TTC549 (cell line): ENCODE results near the gene AKR1C2.
"Not testable (repeated sequence)": the region's sequence is repeated elsewhere in the genome, so short reads cannot be mapped to it uniquely, and the experiment has no call there.

Experiments
- FAIRE-seq: peaks from 2 replicates; lab custom pipeline; 2012; peaks lifted over from hg19 to GRCh38; lab: Jason Lieb, UNC

The AKR1C2 gene

GRCh38 chr10:5023177-5023805 lies 19.6 kb upstream of the AKR1C2 start:
- no peak for FAIRE-seq

DNA sequence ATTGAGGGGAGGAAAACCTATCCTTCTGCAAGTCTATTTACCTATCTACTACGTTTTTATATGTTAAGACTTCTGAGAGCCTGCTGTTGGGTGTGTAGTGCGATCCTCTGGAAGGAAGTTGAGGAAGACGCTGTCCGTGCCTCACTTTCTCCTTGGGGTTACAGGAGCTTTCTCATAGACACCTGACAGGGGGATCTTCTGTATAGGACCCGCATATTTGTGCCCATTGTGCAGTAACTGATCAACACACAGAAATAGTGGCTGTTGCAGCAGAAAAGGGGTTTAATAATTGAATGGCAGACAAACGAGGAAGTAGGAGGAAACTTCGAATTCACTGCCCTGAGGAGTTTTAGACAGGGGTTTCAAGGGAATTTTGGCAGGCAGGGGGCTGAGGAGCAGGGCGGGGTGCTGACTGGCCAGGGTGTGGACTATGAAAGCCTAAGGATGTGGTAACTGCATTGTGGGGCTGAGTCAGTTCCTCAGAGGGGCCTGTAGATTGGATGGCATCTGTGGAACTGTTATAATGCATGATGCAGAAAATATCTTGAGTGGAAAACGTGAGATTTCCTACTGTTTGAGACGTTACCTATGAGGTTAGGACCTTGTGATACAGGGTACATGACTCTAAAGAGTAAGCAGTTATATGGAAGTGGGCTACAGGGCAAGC lies 18.1 kb upstream of the AKR1C2 start:
- FAIRE-seq = not testable (repeated sequence)

- FAIRE-seq = not testable (repeated sequence)
Measured at GRCh38 chr10:5019770-5020612, 16.3 kb upstream of the AKR1C2 start.

DNA sequence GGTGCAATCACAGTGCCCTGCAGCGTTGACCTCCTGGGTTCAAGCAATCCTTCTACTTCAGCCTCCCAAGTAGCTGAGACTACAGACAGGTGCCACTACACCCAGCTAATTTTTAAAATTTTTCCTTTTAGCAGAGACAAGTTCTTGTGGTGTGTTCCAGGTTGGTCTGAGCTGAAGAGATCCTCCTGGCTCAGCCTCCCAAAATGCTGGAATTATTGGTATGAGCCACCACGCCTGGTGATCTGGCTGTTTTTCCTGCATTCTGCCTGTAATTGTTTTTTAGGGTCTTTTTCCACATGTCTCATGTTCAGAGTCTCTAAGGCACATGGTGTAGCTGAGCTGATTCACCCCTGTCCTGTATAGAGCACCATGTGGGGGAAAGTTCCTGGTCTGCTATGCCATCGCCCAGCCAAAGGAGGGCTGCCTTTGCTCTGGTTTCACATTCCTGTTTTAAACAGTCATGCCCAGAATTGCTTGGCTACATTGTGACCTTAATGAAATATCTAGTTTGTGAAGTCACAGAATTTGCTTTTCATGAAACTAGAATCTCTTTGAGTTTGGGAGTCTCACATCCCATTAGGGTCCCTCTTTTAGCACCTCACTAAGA lies 15.1 kb upstream of the AKR1C2 start:
- not testable (repeated sequence) for FAIRE-seq

DNA sequence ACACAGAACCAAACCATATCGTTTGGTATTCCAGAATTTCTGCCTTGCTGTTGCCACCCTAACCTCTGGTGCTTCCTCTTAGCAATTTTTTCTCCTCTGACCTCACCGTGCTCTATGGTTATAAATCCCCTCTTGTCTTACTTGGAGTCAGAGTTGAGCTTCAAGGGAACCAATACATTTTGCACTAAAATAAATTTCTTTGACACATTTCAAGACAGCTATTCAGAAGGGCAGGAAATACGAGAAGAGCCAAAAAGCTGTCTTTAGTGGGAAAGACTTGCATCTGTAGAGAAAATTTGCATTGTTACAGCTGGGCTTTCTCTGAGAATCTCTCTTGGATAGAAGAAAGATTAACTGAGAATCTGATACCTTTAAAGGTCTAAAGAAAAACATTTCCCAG lies 14.5 kb upstream of the AKR1C2 start:
- no peak for FAIRE-seq

- FAIRE-seq = no peak
Measured at GRCh38 chr10:5014936-5015335, 11.3 kb upstream of the AKR1C2 start.

DNA sequence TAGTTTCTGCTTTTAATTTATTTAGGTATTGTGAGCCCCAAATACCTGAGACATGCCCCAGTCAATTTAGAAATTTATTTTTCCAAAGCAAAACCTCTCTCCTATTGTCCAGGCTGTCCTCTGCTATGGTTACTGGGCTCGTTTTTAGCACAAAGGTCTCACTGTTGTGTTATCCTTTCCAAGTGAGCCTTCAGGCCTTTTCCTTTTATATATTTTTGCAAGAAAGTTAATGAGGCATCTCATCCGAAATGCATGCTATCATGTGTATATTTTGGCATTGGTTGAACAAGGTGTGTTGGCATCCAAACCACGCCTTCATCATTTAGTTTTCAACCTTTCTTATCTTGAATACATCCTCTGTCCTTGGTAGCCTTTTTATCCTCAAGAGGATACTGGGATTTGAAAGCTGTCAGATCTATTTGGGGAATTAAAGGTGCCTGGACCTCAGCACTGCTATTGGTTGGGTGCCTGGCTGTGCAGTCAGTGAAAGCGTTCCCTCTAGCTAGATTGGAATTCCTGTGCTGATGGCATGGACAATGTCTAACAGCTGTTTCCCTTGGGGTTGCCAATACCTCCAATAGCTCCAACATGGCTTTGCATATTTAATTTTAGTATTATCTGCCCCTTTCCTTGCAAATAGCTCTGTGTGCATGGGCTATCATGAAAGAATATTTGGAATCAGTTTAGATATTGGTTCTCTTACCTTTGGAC lies 10.7 kb upstream of the AKR1C2 start:
- FAIRE-seq = not testable (repeated sequence)

GRCh38 chr10:5013385-5013784 lies 9.7 kb upstream of the AKR1C2 start:
- no peak for FAIRE-seq

GRCh38 chr10:5012595-5012994 lies 8.9 kb upstream of the AKR1C2 start:
- FAIRE-seq = no peak

DNA sequence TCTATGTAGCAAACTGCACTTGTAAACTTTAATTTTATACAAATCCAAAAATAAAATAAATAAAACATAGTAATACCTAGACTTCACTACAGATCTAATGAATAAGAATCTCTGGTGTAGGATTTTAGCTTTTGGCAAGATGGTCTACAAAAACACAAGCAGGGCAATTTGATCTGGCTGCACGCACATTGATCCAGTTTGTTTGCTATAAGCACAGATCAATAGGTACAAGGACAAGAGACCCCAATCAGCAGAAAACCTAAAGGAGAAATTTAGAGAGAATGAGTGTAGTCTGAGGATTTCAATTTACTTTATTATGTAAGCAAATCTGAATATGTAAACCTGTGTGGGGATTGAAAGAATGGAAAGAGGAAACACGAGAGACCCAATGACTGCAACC lies 7.7 kb upstream of the AKR1C2 start:
- not testable (repeated sequence) for FAIRE-seq

DNA sequence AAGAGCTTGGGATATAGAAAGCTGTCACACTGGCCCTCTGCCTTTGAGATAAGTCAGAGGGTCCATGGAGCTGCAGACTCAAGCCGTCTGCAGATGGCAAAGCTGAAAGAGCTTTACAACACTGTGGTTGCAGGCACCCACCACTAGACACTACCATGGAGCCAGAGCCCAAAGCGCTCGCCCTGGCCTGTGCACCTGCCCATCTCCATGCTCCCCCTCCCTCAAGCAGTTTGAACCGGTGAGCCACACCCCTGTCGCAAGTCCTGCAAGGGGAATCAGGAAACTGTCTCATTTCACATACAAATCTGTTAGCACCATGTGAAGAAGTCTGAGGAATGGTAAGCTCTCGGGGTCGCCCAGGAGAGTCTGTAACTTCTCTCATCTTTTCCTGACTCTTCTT lies 6.4 kb upstream of the AKR1C2 start:
- not testable (repeated sequence) for FAIRE-seq

- not testable (repeated sequence) for FAIRE-seq
Measured at GRCh38 chr10:5008857-5009548, 5.3 kb upstream of the AKR1C2 start.

DNA sequence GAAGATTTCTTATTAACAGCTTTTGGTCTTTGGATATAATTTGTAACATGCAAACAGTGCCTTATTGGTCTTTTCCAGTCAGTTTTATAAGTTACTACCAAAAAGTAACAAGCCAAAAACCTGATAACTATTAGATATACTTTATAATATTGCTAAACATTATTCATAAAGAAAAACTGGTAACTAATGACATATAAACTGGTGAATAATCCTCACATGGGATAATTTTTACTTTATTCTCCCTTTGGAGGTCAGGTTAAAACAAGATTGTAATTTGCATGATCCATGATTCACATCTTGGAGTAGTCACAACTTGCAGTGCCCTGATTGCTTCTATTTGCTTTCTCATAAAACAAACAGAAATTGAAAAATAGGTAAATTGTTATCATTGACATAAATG lies 844 bp upstream of the AKR1C2 start:
- FAIRE-seq = not testable (repeated sequence)

DNA sequence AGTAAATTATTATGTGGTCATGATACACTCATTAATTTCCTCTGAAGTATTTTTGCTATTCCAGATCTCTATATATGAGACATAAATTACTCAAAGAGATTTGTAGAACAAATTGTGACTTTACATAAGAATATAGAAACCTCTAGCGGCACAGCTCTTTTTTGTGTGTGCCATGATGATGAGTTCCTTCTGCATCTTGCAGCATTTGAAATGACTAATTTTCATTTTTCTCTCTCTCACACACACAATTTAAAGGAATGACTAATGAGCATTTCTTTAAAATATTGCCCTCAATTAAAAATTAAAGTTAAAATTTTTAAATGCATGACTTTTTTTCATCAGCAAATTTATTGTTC lies 351 bp upstream of the AKR1C2 start:
- not testable (repeated sequence) for FAIRE-seq

- no peak for FAIRE-seq
Measured at GRCh38 chr10:5002013-5002727, 1.5 kb downstream of the AKR1C2 start.

- no peak for FAIRE-seq
Measured at GRCh38 chr10:4998671-4999070, 5.0 kb downstream of the AKR1C2 start.

DNA sequence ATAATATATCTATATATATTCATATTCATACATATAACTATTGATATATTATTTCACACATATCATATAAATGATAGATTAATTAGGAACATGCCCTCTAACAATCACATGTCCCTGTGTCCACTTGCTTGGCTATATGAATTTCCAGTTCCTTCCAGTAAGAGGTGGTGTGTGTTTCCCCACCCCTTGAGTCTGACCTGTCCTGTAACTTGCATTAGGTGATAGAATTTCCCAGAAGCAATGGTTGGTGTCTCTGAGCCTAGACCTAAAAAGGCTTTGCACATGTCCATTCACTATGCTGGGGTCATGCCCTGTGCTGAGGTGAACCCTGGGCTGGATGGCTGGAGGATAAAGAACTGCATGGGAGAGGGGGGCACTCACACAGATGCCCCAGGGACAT lies 9.4 kb downstream of the AKR1C2 start:
- not testable (repeated sequence) for FAIRE-seq

DNA sequence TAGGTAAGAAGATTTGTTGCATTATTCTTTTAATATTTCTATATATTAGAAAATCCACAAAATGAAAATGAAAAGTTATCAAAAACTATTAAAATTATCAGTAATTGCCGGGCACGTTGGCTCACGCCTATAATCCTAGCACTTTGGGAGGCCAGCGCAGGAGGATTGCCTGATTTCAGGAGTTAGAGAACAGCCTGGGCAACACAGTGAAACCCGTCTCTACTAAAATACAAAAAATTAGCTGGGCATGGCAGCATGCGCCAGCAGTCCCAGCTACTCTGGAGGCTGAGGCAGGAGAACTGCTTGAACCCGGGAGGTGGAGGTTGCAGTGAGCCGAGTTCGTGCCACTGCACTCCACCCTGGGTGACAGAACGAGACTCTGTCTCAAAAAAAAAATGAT lies 11.1 kb downstream of the AKR1C2 start:
- FAIRE-seq = not testable (repeated sequence)

- not testable (repeated sequence) for FAIRE-seq
Measured at GRCh38 chr10:4991463-4991862, 12.2 kb downstream of the AKR1C2 start.

- no peak for FAIRE-seq
Measured at GRCh38 chr10:4990217-4990616, 13.4 kb downstream of the AKR1C2 start.
